K562 (cell line): Measurements from ENCODE around the gene GNB2. TPM values are rescaled to one million over a fixed set of nuclear protein-coding genes. Genes with fewer than 3 reads are reported as not detected.

Experiments used
- AFF4 ChIP-seq: sonication (generic); formaldehyde crosslinking; IDR thresholded peaks from 2 replicates; pipeline ENCODE4 v1.8.0; 2023; ENCODE audit warnings: mild to moderate bottlenecking, missing genetic modification reagents
- CHAMP1 ChIP-seq: fragments of 450-650 bp; IDR thresholded peaks from 2 replicates; pipeline ENCODE4 v1.6.1; 2016; ENCODE audit warnings: mild to moderate bottlenecking
- ETS1 ChIP-seq: conservative IDR thresholded peaks from 2 replicates; pipeline ENCODE4 v1.6.1; 2011; ENCODE audit warnings: low read depth, mild to moderate bottlenecking, low read length; ENCODE audit not compliant: control insufficient read depth
- ETS2 ChIP-seq: IDR thresholded peaks from 2 replicates; pipeline ENCODE4 v1.6.1; 2016; ENCODE audit warnings: borderline replicate concordance, missing genetic modification characterization, mild to moderate bottlenecking, moderate library complexity, missing compliant biosample characterization; ENCODE audit not compliant: poor library complexity, severe bottlenecking
- GABPB2 ChIP-seq: fragments of 250-450 bp; sonication (Bioruptor Pico); conservative IDR thresholded peaks from 2 replicates; pipeline ENCODE4 v1.5.1; 2021; ENCODE audit warnings: mild to moderate bottlenecking
- HCFC1 ChIP-seq: IDR thresholded peaks from 2 replicates; pipeline ENCODE4 v1.6.1; 2012; ENCODE audit warnings: low read depth, low read length, improper control_type of control experiment
- HDGF ChIP-seq: fragments of 450-650 bp; IDR thresholded peaks from 2 replicates; pipeline ENCODE4 v1.6.1; 2016
- HNRNPL ChIP-seq: fragments of 200-400 bp; formaldehyde crosslinking; IDR thresholded peaks from 2 replicates; pipeline ENCODE4 v1.6.1; 2017; ENCODE audit warnings: low read depth, mild to moderate bottlenecking, low read length
- KDM5B ChIP-seq: fragments of 200-600 bp; sonication (generic); IDR thresholded peaks from 2 replicates; pipeline ENCODE4 v1.6.1; 2012; ENCODE audit warnings: low read depth, mild to moderate bottlenecking, moderate library complexity, low read length, control low read depth, inconsistent platforms; ENCODE audit not compliant: insufficient replicate concordance
- KLF1 ChIP-seq: fragments of 450-650 bp; IDR thresholded peaks from 2 replicates; pipeline ENCODE4 v1.6.1; 2016; ENCODE audit warnings: missing genetic modification characterization, missing compliant biosample characterization
- NCOA1 ChIP-seq: fragments of 450-650 bp; IDR thresholded peaks from 2 replicates; pipeline ENCODE4 v1.6.1; 2016; ENCODE audit warnings: low read depth
- NFRKB ChIP-seq: fragments of 450-650 bp; IDR thresholded peaks from 2 replicates; pipeline ENCODE4 v1.6.1; 2016; ENCODE audit warnings: low read depth
- YY1 ChIP-seq, 3 experiments: IDR thresholded peaks; 2 replicates each; pipeline ENCODE4 v1.6.1; 2011; ENCODE audit warnings: low read length in 2 of 3, mild to moderate bottlenecking in 2 of 3, moderate library complexity in 2 of 3, borderline replicate concordance in 1 of 3, control low read depth in 1 of 3, low read depth in 1 of 3; ENCODE audit not compliant: insufficient read depth in 3 of 3, insufficient replicate concordance in 2 of 3, control insufficient read depth in 1 of 3, insufficient read length in 1 of 3; ENCODE audit errors: extremely low read depth in 1 of 3
- ZBTB12 ChIP-seq: fragments of 250-450 bp; sonication (Bioruptor Pico); IDR thresholded peaks from 2 replicates; pipeline ENCODE4 v1.4.0; 2020
- ZNF347 ChIP-seq: fragments of 450-650 bp; formaldehyde crosslinking; IDR thresholded peaks from 2 replicates; pipeline ENCODE4 v1.4.0; 2020; ENCODE audit warnings: low read depth, mild to moderate bottlenecking, moderate library complexity
- polyA plus RNA-seq, 8 experiments: library from polyadenylated mRNA; depleted of rRNA in 4 of 8; stranded (reverse) in 5 of 8; unstranded in 3 of 8; fragments of >200 nt; fragmentation: Nextera tagmentation in 2 of 8; fragmentation: Illumina TruSeq in 1 of 8; extraction: Ambion mirVana in 2 of 8; extraction: Trizol in 1 of 8; gene quantifications; 2 replicates each; pipeline versions ENCODE4 v1.2.1 to v1.2.3, GENCODE V29; 2011 to 2014; ENCODE audit warnings: inconsistent platforms in 1 of 8, missing spikeins in 1 of 8
- total RNA-seq, 7 experiments: library from RNA; depleted of rRNA in 6 of 7; stranded (reverse); fragments of >200 nt in 6 of 7; fragmentation: Illumina TruSeq in 2 of 7; extraction: Trizol in 2 of 7; gene quantifications; 2 replicates each; pipeline versions ENCODE4 v1.2.1 to v1.2.3, GENCODE V29; 2011 to 2021; ENCODE audit warnings: low replicate concordance in 1 of 7

GNB2 gene
- total and polyA plus RNA-seq, 9 of the 15 experiments (the other 6 are each of a cell fraction or from before 2014, with no cell fraction given): 0.65 to 320 (median 104) TPM

GRCh38 chr7:100691676-100692577 lies 18.4 kb downstream of the GNB2 start (continued):
- TF ChIP-seq AFF4 (CRISPR knock-in tag) (0 out of 2 replicates have a peak, but pooled peaks have one; percentile 72), HCFC1 (peak; percentile 36; the same call in 1 of the 2 replicates), KDM5B (no peak), ETS1 (0 out of 2 replicates have a peak, but pooled peaks have one; percentile 51), KLF1 (tag) (no peak), ZNF347 (CRISPR knock-in tag) (no peak), CHAMP1 (no peak), ETS2 (tag) (no peak), GABPB2 (CRISPR knock-in tag) (no peak), HNRNPL (no peak), YY1 (IDR thresholded peaks at IDR 0.05; ENCODE audit: borderline replicate concordance in 1 of 3, control insufficient read depth in 1 of 3, extremely low read depth in 1 of 3, insufficient read depth in 3 of 3, insufficient read length in 1 of 3, insufficient replicate concordance in 2 of 3, low read depth in 1 of 3, low read length in 2 of 3) (peak in 1 of 3 experiments; percentile 14), NCOA1 (no peak), HDGF (no peak), NFRKB (no peak), ZBTB12 (CRISPR knock-in tag) (no peak)
